T-helper 1 cell treated with Interleukin-12 subunit alpha and Interleukin-12 subunit beta and Interleukin-4 antibody, amounts not matched to agents 30 μg/mL and 1 μg/mL, for 36 hours (primary cell): ENCODE results near the gene DYNC1H1.
A peak's percentile ranks its signal among the peaks of the same experiment; 100 is the strongest.
"Not testable (repeated sequence)": the region's sequence is repeated elsewhere in the genome, so short reads cannot be mapped to it uniquely, and the experiment has no call there.

Experiments used
- H3K27ac Mint-ChIP-seq: one replicate; pipeline ENCODE4 v1.8.0; 2021; ENCODE audit warnings: mild to moderate bottlenecking, mixed read lengths
- H3K27me3 Mint-ChIP-seq: one replicate; pipeline ENCODE4 v1.8.0; 2021; ENCODE audit warnings: low read depth, mixed read lengths
- H3K36me3 Mint-ChIP-seq: one replicate; pipeline ENCODE4 v1.8.0; 2021; ENCODE audit warnings: low read depth, mixed read lengths
- H3K4me1 Mint-ChIP-seq: one replicate; pipeline ENCODE4 v1.8.0; 2021; ENCODE audit warnings: low read depth, mixed read lengths
- H3K4me3 Mint-ChIP-seq: one replicate; pipeline ENCODE4 v1.8.0; 2021; ENCODE audit warnings: mild to moderate bottlenecking, moderate library complexity, mixed read lengths
- H3K9me3 Mint-ChIP-seq: one replicate; pipeline ENCODE4 v1.8.0; 2021; ENCODE audit warnings: mixed read lengths

Gene DYNC1H1

DNA sequence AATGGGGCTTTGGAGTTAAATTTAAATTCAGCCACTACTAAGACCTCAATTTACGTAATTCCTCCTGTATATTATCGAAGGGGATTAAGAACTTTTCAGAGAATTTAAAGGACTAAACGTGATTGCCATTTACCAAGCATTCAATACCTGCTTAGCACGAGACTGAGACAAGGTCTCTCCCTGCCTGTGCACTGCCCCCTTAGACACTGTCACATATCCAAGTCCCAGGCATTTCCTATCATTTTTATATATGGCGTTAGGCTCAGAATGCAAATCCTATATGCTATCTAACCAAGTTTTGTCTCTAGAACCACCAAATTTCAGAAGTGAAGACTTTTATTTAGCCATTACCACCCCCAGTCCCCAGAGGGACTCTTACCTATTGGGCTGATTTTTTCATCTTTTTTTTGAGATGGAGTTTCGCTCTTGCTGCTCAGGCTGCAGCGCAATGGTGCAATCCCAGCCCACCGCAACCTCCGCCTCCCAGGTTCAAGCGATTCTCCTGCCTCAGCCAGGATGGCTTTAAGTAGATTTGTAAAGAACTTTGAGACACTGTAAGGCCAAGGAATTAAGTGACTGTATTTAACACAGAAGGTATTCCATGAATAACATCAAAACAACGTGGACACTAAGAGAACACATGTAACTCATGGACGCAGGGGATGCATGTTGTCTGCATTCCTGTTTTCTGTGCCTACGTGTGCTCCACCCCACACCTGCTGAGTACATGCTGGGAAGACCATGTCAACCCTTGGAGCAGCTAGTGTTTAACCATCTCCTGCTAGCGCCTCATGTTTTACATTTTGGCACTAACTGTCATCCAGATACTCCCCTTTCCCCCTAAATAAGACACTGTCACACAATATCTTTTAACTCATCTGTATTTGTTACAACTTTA is 116.1 kb downstream of the DYNC1H1 start:
- H3K27ac Mint-ChIP-seq, result no peak overlapping the region
- H3K4me1 Mint-ChIP-seq, result peaks cover 34% of the 10 kb centered on the region
- no peaks in the 10 kb centered on the region for H3K9me3 Mint-ChIP-seq
- H3K4me3 Mint-ChIP-seq, result no peak overlapping the region
- H3K27me3 Mint-ChIP-seq, result no peaks in the 10 kb centered on the region
- peaks cover 73% of the 10 kb centered on the region for H3K36me3 Mint-ChIP-seq

DNA sequence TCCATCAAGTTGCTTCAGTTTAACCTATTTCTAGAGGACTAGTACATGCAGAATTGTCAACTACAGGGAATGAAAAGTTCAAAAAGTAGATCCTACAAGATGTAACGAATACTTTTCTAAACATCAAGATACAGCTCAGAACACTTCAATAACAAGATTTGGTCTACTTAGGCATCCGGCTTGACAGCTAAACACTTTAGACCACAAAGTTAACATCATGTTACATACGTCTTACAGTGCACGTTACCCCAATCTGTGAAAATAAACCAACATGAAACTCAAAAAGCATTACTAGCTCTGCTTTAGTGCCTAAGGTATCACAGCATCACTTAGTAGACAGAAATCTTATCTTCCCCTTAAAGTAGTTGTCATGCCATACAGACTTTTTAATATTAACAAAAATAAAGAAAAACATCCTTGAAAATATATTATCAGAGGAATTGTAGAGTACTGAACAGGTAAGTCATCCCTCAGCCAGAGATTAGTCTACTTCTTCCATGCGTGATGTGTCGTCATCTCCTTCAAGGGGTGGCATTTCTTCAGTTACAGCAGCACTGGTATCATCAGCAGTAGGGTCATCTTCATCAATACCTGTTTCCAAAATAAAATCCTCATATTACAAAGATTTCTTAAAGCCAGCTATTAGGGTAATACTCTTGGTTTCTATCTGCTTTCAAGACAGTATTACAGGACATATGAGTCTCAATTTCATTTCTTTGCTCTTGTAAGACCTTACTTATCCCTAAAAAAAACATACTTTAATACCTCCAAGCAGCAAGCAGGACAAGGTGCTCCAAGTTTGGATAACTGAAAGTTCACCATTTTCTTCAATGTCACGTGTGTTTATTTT is 117.1 kb downstream of the DYNC1H1 start:
- peak overlapping the region; percentile 20 for H3K27ac Mint-ChIP-seq
- peaks cover 41% of the 10 kb centered on the region for H3K4me1 Mint-ChIP-seq
- H3K9me3 Mint-ChIP-seq, result no peaks in the 10 kb centered on the region
- no peaks in the 10 kb centered on the region for H3K27me3 Mint-ChIP-seq
- H3K36me3 Mint-ChIP-seq, result peaks cover 82% of the 10 kb centered on the region
- no peak overlapping the region for H3K4me3 Mint-ChIP-seq

GRCh38 chr14:102084522-102084921 is 120.1 kb downstream of the DYNC1H1 start:
- peak overlapping the region; percentile 99 for H3K4me3 Mint-ChIP-seq
- peak overlapping the region; percentile 62 for H3K27ac Mint-ChIP-seq
- not testable (repeated sequence) for H3K9me3 Mint-ChIP-seq, H3K27me3 Mint-ChIP-seq
- peaks cover 67% of the 10 kb centered on the region for H3K36me3 Mint-ChIP-seq
- peaks cover 52% of the 10 kb centered on the region for H3K4me1 Mint-ChIP-seq

- peaks cover 64% of the 10 kb centered on the region for H3K36me3 Mint-ChIP-seq
- H3K4me3 Mint-ChIP-seq, result peak overlapping the region; percentile 99
- H3K27me3 Mint-ChIP-seq, result no peaks in the 10 kb centered on the region
- peaks cover 54% of the 10 kb centered on the region for H3K4me1 Mint-ChIP-seq
- no peaks in the 10 kb centered on the region for H3K9me3 Mint-ChIP-seq
- peak overlapping the region; percentile 62 for H3K27ac Mint-ChIP-seq
Measured at GRCh38 chr14:102084931-102085330, 120.6 kb downstream of the DYNC1H1 start.

DNA sequence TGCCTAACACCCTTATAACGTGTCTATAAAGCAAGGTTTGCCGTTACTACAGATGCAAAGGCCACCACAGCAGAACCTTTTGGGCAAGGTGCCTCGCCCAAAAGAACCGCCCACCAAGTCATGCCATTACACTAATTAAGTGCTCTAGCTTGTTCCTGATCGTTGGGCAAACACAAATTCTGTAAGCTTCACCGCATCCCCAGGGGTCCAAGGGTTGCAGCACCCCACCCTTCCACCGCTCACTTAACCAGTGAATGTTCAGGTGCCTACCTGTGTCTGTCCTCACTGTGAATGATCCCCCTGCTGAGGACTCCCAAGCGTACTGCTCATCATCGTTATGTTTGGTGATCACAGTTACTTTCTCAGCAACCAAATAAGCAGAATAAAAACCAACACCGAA is 121.1 kb downstream of the DYNC1H1 start:
- H3K4me3 Mint-ChIP-seq, result peak overlapping the region; percentile 99
- no peaks in the 10 kb centered on the region for H3K27me3 Mint-ChIP-seq
- H3K4me1 Mint-ChIP-seq, result peaks cover 56% of the 10 kb centered on the region
- H3K9me3 Mint-ChIP-seq, result no peaks in the 10 kb centered on the region
- peaks cover 59% of the 10 kb centered on the region for H3K36me3 Mint-ChIP-seq
- H3K27ac Mint-ChIP-seq, result peak overlapping the region; percentile 98

GRCh38 chr14:102085948-102086708 is 121.8 kb downstream of the DYNC1H1 start:
- peak overlapping the region; percentile 99 for H3K4me3 Mint-ChIP-seq
- H3K4me1 Mint-ChIP-seq, result peaks cover 52% of the 10 kb centered on the region
- H3K36me3 Mint-ChIP-seq, result peaks cover 52% of the 10 kb centered on the region
- no peaks in the 10 kb centered on the region for H3K9me3 Mint-ChIP-seq
- H3K27ac Mint-ChIP-seq, result peak overlapping the region; percentile 98
- no peaks in the 10 kb centered on the region for H3K27me3 Mint-ChIP-seq

- Mint-ChIP-seq H3K4me1 (peaks cover 48% of the 10 kb centered on the region), H3K9me3 (no peaks in the 10 kb centered on the region), H3K4me3 (peak overlapping the region; percentile 85), H3K27me3 (no peaks in the 10 kb centered on the region), H3K27ac (peak overlapping the region; percentile 91), H3K36me3 (peaks cover 47% of the 10 kb centered on the region)
Measured at GRCh38 chr14:102086709-102086971, 122.3 kb downstream of the DYNC1H1 start.

- Mint-ChIP-seq H3K27me3 (no peaks in the 10 kb centered on the region), H3K4me1 (peaks cover 43% of the 10 kb centered on the region), H3K27ac (peak within 1 kb of the TSS; percentile 98), H3K4me3 (peak within 1 kb of the TSS; percentile 99), H3K9me3 (no peaks in the 10 kb centered on the region), H3K36me3 (peaks cover 42% of the 10 kb centered on the region)
Measured at GRCh38 chr14:102086972-102087761, 122.8 kb downstream of the DYNC1H1 start, which contains the start of gene HSP90AA1. Gene HSP90AA1, minus strand, starts transcription at chr14:102087044. Its CDS starts 666 bp downstream, at chr14:102086378.

- Mint-ChIP-seq H3K9me3 (no peaks in the 10 kb centered on the region), H3K36me3 (peaks cover 38% of the 10 kb centered on the region), H3K27ac (peak overlapping the region; percentile 87), H3K4me3 (peak overlapping the region; percentile 88), H3K27me3 (no peaks in the 10 kb centered on the region), H3K4me1 (peaks cover 40% of the 10 kb centered on the region)
Measured at GRCh38 chr14:102087762-102088011, 123.3 kb downstream of the DYNC1H1 start.

DNA sequence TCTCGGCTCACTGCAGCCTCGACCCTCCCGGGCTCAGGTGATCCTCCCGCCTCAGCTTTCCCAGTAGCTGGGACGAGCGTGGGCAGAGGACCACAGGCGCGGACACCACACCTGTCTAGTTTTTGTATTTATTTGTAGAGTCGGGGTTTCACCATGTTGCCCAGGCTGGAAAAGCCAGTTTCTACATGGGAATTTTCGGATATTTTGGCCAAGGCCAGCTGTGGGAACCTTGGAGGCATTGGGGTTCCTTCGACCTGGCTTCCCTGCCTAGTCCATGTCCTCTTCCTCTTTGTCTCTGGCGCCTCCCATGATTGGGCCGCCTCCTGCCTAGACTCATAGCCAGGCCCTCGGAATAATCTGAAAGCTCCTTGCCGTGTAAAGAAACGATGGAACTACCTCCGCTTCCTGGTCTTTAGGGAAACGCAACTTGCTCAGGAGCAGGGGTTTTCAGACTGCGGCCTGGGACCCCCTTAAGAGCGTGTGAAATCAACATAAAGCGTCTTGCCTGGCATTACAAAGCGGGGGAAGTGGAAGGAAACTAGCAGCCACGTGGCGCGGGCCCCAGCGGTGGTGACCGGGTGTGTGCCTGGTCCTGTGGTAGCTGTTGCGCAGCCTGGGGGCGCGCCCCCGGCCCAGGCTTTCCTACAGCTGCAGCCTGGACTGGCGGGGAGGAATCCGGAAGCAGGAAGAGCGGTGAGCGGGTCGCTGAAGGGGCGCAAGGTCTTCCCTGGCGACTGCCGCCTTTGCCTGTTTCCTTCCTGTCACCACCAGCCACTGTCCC is 123.8 kb downstream of the DYNC1H1 start:
- no peaks in the 10 kb centered on the region for H3K27me3 Mint-ChIP-seq
- H3K4me3 Mint-ChIP-seq, result peak overlapping the region; percentile 88
- H3K4me1 Mint-ChIP-seq, result peaks cover 37% of the 10 kb centered on the region
- peaks cover 32% of the 10 kb centered on the region for H3K36me3 Mint-ChIP-seq
- no peaks in the 10 kb centered on the region for H3K9me3 Mint-ChIP-seq
- peak overlapping the region; percentile 87 for H3K27ac Mint-ChIP-seq

GRCh38 chr14:102089621-102090343 is 125.4 kb downstream of the DYNC1H1 start:
- no peaks in the 10 kb centered on the region for H3K9me3 Mint-ChIP-seq
- H3K4me3 Mint-ChIP-seq, result peak overlapping the region; percentile 78
- H3K27me3 Mint-ChIP-seq, result no peaks in the 10 kb centered on the region
- H3K4me1 Mint-ChIP-seq, result peaks cover 26% of the 10 kb centered on the region
- H3K27ac Mint-ChIP-seq, result peak overlapping the region; percentile 64
- peaks cover 17% of the 10 kb centered on the region for H3K36me3 Mint-ChIP-seq

DNA sequence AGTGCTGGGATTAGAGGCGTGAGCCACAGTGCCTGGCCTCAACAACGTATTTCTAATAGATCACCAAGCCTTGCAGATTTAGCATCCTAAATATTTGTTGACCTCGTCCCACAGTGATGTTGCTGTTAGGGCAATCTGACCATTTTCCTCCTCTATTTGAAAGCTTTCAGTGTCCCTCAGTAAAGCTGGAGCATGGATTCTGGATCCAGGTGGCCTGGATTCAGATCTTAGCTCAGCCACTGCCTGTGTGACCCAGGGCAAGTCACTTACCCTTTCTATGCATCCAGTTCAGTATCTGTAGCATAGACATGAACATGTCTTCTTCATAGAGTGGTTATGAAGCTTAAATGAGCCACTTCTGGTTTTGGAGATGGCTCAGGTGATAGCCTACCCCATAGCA is 126.3 kb downstream of the DYNC1H1 start:
- Mint-ChIP-seq H3K27me3 (no peaks in the 10 kb centered on the region), H3K27ac (no peak overlapping the region), H3K4me3 (no peak overlapping the region)

DNA sequence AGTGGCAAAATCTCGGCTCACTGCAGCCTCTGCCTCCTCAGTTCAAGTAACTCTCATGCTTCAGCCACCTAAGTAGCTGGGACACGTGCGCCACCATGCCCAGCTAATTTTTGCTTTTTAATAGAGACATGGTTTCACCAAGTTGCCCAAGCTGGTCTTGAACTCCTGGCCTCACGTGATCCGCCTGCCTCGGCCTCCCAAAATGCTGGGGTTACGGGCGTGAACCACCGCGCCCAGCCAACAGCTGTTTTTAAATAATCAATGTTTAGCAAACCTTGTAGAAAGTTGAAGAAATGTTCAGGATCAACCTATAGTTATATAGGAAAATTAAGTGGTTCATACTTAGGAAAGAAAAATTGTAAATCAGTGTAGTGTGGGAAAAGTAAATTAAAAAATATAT is 128.4 kb downstream of the DYNC1H1 start:
- Mint-ChIP-seq H3K4me1 (peaks cover 26% of the 10 kb centered on the region), H3K27me3 (no peaks in the 10 kb centered on the region), H3K27ac (no peak overlapping the region)

More for the DNA sequence above, 126.3 kb downstream of the DYNC1H1 start:
- Mint-ChIP-seq H3K4me1 (peaks cover 24% of the 10 kb centered on the region), H3K9me3 (no peaks in the 10 kb centered on the region), H3K36me3 (peaks cover 8% of the 10 kb centered on the region)

More for the DNA sequence above, 128.4 kb downstream of the DYNC1H1 start:
- no peak overlapping the region for H3K4me3 Mint-ChIP-seq
- H3K36me3 Mint-ChIP-seq, result no peaks in the 10 kb centered on the region
- H3K9me3 Mint-ChIP-seq, result no peaks in the 10 kb centered on the region
